ENCODE data around the gene NME4.

NME4 gene

GRCh38 chr16:441447-441846, 44.4 kb downstream of the NME4 start:
- no peak for DNase-seq

DNA sequence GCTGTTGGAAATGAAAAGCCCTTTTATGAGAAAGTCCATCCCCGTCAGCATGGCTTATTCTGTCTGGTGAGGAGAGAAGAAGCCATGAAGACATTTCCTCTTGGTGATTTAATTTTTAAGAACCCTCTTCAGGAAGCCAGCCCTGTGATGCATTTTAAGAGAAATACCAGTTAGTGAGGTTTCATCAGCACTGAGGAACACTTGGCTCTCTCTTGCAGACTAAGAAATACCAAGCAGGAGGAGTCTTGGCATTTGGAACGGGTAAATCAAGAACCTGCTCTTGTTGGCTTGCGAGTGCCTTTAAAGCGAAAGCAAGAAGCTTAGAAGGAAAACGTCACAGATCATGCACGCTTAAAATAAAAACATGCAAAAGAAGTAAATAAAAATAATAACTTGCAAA, 46.0 kb downstream of the NME4 start:
- DNase-seq = no peak

DNA sequence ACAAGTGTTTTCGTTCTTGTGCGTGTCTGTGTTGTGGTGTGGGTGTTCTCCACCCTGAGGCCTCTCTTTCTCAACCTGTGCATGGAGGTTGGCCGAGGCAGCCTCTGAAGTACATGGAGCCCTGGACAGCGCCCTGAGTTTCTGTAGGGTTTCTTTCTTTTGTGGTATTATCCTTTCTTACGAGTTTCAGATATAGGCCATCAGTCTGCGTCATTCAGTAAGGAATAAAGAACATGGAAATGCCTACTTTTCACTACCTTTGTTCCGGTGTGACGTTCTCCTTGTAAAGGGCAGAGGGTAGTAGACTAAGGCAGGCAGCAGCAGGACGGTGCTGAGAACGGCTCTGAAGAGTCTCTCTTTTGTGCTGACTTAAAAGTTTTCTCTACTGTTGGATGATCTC, 47.0 kb downstream of the NME4 start:
- DNase-seq = no peak

- no peak for DNase-seq
Measured at GRCh38 chr16:445566-445965, 48.6 kb downstream of the NME4 start.
